ENCODE data around the gene CCL7. TPM values are rescaled to one million over a fixed set of nuclear protein-coding genes. Genes with fewer than 3 reads are reported as not detected.

The CCL7 gene
- total RNA-seq, 1 donor from 2014 or later: not detected

Other genes with a start within 250 kb of the CCL7 start
- 31.7 TPM for gene CCL2, start 14.9 kb upstream of the CCL7 start, total RNA-seq
- gene CCL11, start 15.5 kb downstream of the CCL7 start, total RNA-seq: not detected
- gene CCL8, start 49.2 kb downstream of the CCL7 start, total RNA-seq: not detected
- 2.1 TPM for gene CCL13, start 86.3 kb downstream of the CCL7 start, total RNA-seq
- gene CCL1, start 93.0 kb downstream of the CCL7 start, total RNA-seq: not detected